Gastroesophageal sphincter (tissue), 3 donors: ENCODE results near the gene TCF4.

ENCODE experiments used
- CTCF ChIP-seq, 4 experiments: fragments of 200-600 bp in 2 of 4; fragments of 450-650 bp in 2 of 4; sonication (generic) in 1 of 4; IDR thresholded peaks; one replicate each; pipeline ENCODE4 v1.5.1; 2017 to 2019; ENCODE audit warnings: antibody characterized with exemption in 4 of 4, mild to moderate bottlenecking in 2 of 4, moderate library complexity in 2 of 4
- POLR2AphosphoS5 ChIP-seq: sonication (generic); formaldehyde crosslinking; IDR thresholded peaks from one replicate; pipeline ENCODE4 v1.6.1; 2017; ENCODE audit warnings: antibody characterized with exemption

- TF ChIP-seq CTCF (IDR thresholded peaks at IDR 0.05): no peak
- TF ChIP-seq POLR2AphosphoS5: no peak
These were observed 158.0 kb downstream of the TCF4 start for GRCh38 chr18:55430026-55430425.
